Measurements from ENCODE around the gene DEFB119. TPM values are rescaled to one million over a fixed set of nuclear protein-coding genes. Genes with fewer than 3 reads are reported as not detected.

Gene DEFB119
- total RNA-seq, 1 experiment from 2014 or later, result not detected

Other genes starting within 250 kb of the DEFB119 start
- not detected in 2 replicates for gene DEFB115, start 132.9 kb downstream of the DEFB119 start, total RNA-seq (2014; rRNA removed)
- not detected in 2 replicates for gene DEFB116, start 82.0 kb downstream of the DEFB119 start, total RNA-seq (2014; rRNA removed)
- not detected in 2 replicates for gene DEFB118, start 22.0 kb downstream of the DEFB119 start, total RNA-seq (2014; rRNA removed)
- not detected in 2 replicates for gene DEFB121, start 15.6 kb upstream of the DEFB119 start, total RNA-seq (2014; rRNA removed)
- not detected in 2 replicates for gene DEFB123, start 50.0 kb upstream of the DEFB119 start, total RNA-seq (2014; rRNA removed)
- gene DEFB124, start 84.5 kb upstream of the DEFB119 start, total RNA-seq (2014; rRNA removed), result not detected in 2 replicates
- not detected in 2 replicates for gene REM1, start 84.7 kb upstream of the DEFB119 start, total RNA-seq (2014; rRNA removed)
- gene HM13, start 123.9 kb upstream of the DEFB119 start, total RNA-seq (2014; rRNA removed), result 66.4 and 105 TPM in 2 replicates
- 775 and 1,134 TPM in 2 replicates for gene ID1, start 214.7 kb upstream of the DEFB119 start, total RNA-seq (2014; rRNA removed)
- gene COX4I2, start 247.3 kb upstream of the DEFB119 start, total RNA-seq (2014; rRNA removed), result not detected in 2 replicates